HG03045 (cell line): ENCODE results near the gene SMOC2.
"Not testable (repeated sequence)": the region's sequence is repeated elsewhere in the genome, so short reads cannot be mapped to it uniquely, and the experiment has no call there.

Experiments used
- ATAC-seq: cut with Tn5 transposase; IDR thresholded peaks from one replicate; pipeline ENCODE4 v1.9.1; 2021; ENCODE audit warnings: mild to moderate bottlenecking, moderate library complexity; ENCODE audit not compliant: unreplicated experiment

The SMOC2 gene

GRCh38 chr6:168699631-168700295 lies 258.8 kb downstream of the SMOC2 start:
- ATAC-seq, result no peak

- ATAC-seq, result no peak
Measured at GRCh38 chr6:168700880-168701279, 259.9 kb downstream of the SMOC2 start.

GRCh38 chr6:168703990-168704389 lies 263.0 kb downstream of the SMOC2 start:
- ATAC-seq, result no peak

GRCh38 chr6:168704678-168705077 lies 263.7 kb downstream of the SMOC2 start:
- no peak for ATAC-seq

- ATAC-seq, result not testable (repeated sequence)
Measured at GRCh38 chr6:168705271-168705670, 264.3 kb downstream of the SMOC2 start.

GRCh38 chr6:168706471-168707177 lies 265.6 kb downstream of the SMOC2 start:
- ATAC-seq, result no peak

- no peak for ATAC-seq
Measured at GRCh38 chr6:168708526-168708925, 267.5 kb downstream of the SMOC2 start.

GRCh38 chr6:168708984-168709383 lies 268.0 kb downstream of the SMOC2 start:
- no peak for ATAC-seq

- ATAC-seq, result no peak
Measured at GRCh38 chr6:168709390-168709789, 268.4 kb downstream of the SMOC2 start.

GRCh38 chr6:168709991-168710390 lies 269.0 kb downstream of the SMOC2 start:
- ATAC-seq, result no peak

- no peak for ATAC-seq
Measured at GRCh38 chr6:168711049-168711640, 270.2 kb downstream of the SMOC2 start.

GRCh38 chr6:168711666-168712300 lies 270.8 kb downstream of the SMOC2 start:
- no peak for ATAC-seq

- ATAC-seq, result no peak
Measured at GRCh38 chr6:168712993-168713392, 272.0 kb downstream of the SMOC2 start.

GRCh38 chr6:168713839-168714238 lies 272.9 kb downstream of the SMOC2 start:
- ATAC-seq, result no peak

GRCh38 chr6:168714547-168715260 lies 273.7 kb downstream of the SMOC2 start:
- ATAC-seq, result no peak

- no peak for ATAC-seq
Measured at GRCh38 chr6:168715643-168716481, 274.9 kb downstream of the SMOC2 start.

- no peak for ATAC-seq
Measured at GRCh38 chr6:168716581-168716980, 275.6 kb downstream of the SMOC2 start.

- no peak for ATAC-seq
Measured at GRCh38 chr6:168717491-168717890, 276.5 kb downstream of the SMOC2 start.
